Loucy (cell line): ENCODE data around the gene PTK6.

Experiments used
- H2AFZ ChIP-seq: fragments of 200-600 bp; sonication (generic); 2 replicates; pipeline ENCODE4 v1.6.0; 2016; ENCODE audit warnings: antibody characterized with exemption, mild to moderate bottlenecking, low read length, moderate library complexity
- H3F3A ChIP-seq: fragments of 200-600 bp; 2 replicates; pipeline ENCODE4 v1.6.0; 2016; ENCODE audit warnings: antibody characterized with exemption, low read depth, mild to moderate bottlenecking
- H3K27me3 ChIP-seq: fragments of 200-600 bp; sonication (generic); 2 replicates; pipeline ENCODE4 v1.6.1; 2014; ENCODE audit warnings: low read length, mild to moderate bottlenecking; ENCODE audit not compliant: insufficient read depth, poor library complexity, severe bottlenecking
- H3K36me3 ChIP-seq: fragments of 200-600 bp; sonication (generic); 2 replicates; pipeline ENCODE4 v1.6.1; 2016; ENCODE audit warnings: low read length; ENCODE audit not compliant: insufficient read depth
- H3K4me1 ChIP-seq: fragments of 200-600 bp; sonication (generic); 2 replicates; pipeline ENCODE4 v1.5.1; 2014; ENCODE audit warnings: low read length, mild to moderate bottlenecking; ENCODE audit not compliant: insufficient read depth, poor library complexity, severe bottlenecking
- H3K4me2 ChIP-seq: fragments of 200-600 bp; sonication (generic); 2 replicates; pipeline ENCODE4 v1.6.0; 2014; ENCODE audit warnings: antibody characterized with exemption, low read length, low read depth, mild to moderate bottlenecking; ENCODE audit not compliant: poor library complexity, severe bottlenecking
- H3K4me3 ChIP-seq: fragments of 200-600 bp; sonication (generic); 2 replicates; pipeline ENCODE4 v1.5.1; 2014; ENCODE audit warnings: low read length, mild to moderate bottlenecking, mixed read lengths; ENCODE audit not compliant: poor library complexity, severe bottlenecking
- H3K79me2 ChIP-seq: fragments of 200-600 bp; sonication (generic); 2 replicates; pipeline ENCODE4 v1.6.1; 2014; ENCODE audit warnings: low read length; ENCODE audit not compliant: insufficient read depth
- H3K9ac ChIP-seq: fragments of 200-600 bp; sonication (generic); 2 replicates; pipeline ENCODE4 v1.6.0; 2014; ENCODE audit warnings: mild to moderate bottlenecking, low read depth, low read length, moderate library complexity; ENCODE audit not compliant: poor library complexity, severe bottlenecking
- H3K9me2 ChIP-seq: fragments of 200-600 bp; sonication (generic); replicated peaks from 2 replicates; pipeline ENCODE4 v1.6.1; 2016; ENCODE audit warnings: low read depth, low read length, mixed read lengths
- H3K9me3 ChIP-seq: fragments of 200-600 bp; sonication (generic); 2 replicates; pipeline ENCODE4 v1.6.1; 2014; ENCODE audit warnings: mild to moderate bottlenecking, antibody characterized with exemption, low read length, low read depth; ENCODE audit not compliant: insufficient read depth
- H4K20me1 ChIP-seq: fragments of 200-600 bp; sonication (generic); 2 replicates; pipeline ENCODE4 v1.6.0; 2014; ENCODE audit warnings: antibody characterized with exemption, low read length, mild to moderate bottlenecking; ENCODE audit not compliant: insufficient read depth, poor library complexity, severe bottlenecking
- EZH2phosphoT487 ChIP-seq: fragments of 200-600 bp; IDR thresholded peaks from 2 replicates; pipeline ENCODE4 v1.6.1; 2018; ENCODE audit warnings: antibody characterized with exemption, mild to moderate bottlenecking, moderate library complexity, borderline replicate concordance
- TF ChIP-seq, protein P1 (sequence below): fragments of 200-600 bp; sonication (generic); conservative IDR thresholded peaks from 2 replicates; pipeline ENCODE4 v1.5.1; 2014; ENCODE audit warnings: mild to moderate bottlenecking, antibody characterized with exemption, low read length

Gene PTK6

DNA sequence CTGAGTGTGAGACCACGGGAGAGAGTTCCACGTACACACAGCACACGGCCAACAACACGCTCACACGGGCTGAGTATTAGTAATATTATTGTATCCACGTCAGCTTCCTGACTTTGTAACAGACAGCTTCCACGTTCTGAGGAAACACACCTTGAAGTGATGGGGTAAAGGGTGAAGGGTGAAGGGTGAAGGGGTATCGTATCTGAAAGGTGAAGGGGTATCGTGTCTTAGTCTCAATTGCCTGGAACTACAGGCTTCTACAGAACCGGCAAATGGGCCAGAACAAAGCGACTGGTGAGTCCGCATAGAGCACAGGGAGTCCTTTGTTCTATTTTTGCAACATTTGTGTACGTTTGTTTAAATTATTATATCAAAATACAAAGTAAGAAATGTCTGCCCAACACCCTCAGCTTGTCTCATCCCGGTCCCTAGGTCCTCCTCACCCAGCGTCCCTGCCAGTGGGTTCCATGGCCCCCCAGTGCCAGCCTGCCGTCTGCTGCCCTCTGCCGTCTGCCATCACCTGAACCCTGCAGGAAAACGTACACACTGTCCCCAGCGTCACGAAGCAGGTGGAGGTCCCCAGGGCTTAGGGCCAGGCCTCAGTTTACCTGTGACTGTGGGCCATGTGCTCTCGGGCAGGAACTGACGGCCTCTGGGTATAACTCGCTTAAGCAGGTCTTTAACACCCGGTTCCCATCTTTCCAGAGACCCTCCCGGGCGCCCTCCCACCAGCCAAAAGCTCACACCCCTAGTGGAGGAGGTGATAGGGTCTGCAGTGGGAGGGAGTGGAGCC is 41.2 kb upstream of the PTK6 start:
- peaks cover 10% of the 10 kb centered on the region for H3K4me1 ChIP-seq
- H3K27me3 ChIP-seq = no peaks in the 10 kb centered on the region

DNA sequence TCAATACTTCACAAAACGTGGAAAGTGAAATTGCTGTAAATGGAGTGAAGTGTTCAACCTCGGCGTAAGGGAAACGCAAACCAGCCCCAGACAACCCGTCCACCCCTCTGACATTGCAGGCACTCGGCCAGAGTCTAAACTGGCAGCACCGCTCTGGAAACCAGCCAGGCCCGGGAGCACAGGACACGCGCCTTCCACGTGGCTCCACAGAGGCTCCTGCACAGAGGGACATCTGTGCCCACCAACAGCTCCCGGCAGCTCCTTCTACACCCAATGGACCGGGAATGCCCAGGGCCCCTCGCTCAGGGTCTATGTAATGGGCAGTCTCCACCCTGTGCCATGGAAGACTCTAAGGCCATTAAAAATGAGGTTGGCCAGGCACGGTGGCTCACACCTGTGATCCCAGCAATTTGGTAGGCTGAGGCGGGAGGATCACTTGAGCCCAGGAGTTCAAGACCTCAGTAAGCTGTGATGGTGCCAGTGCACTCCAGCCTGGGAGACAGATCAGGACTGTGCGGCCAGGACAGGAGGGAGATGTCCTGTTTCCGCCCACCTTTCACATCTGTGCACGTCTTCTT is 40.2 kb upstream of the PTK6 start:
- Histone ChIP-seq H3K4me3 (no peak overlapping the region), H3K9ac (no peak overlapping the region), H2AFZ (no peak overlapping the region), H3K4me1 (peaks cover 16% of the 10 kb centered on the region), H3F3A (no peaks in the 10 kb centered on the region), H3K4me2 (no peak overlapping the region), H3K27me3 (no peaks in the 10 kb centered on the region), H3K9me2 (no peaks in the 10 kb centered on the region), H3K79me2 (no peaks in the 10 kb centered on the region), H3K9me3 (no peaks in the 10 kb centered on the region), H3K36me3 (no peaks in the 10 kb centered on the region), H4K20me1 (no peaks in the 10 kb centered on the region)
- no peak for TF ChIP-seq EZH2phosphoT487

More for the DNA sequence above, 41.2 kb upstream of the PTK6 start:
- no peak overlapping the region for H3K9ac ChIP-seq
- no peaks in the 10 kb centered on the region for H3K9me3 ChIP-seq
- H2AFZ ChIP-seq = no peak overlapping the region
- no peak overlapping the region for H3K4me3 ChIP-seq
- no peaks in the 10 kb centered on the region for H3K79me2 ChIP-seq
- H4K20me1 ChIP-seq = no peaks in the 10 kb centered on the region
- no peaks in the 10 kb centered on the region for H3K36me3 ChIP-seq
- H3F3A ChIP-seq = no peaks in the 10 kb centered on the region
- no peaks in the 10 kb centered on the region for H3K9me2 ChIP-seq
- no peak overlapping the region for H3K4me2 ChIP-seq
- TF ChIP-seq EZH2phosphoT487 = no peak
- TF ChIP-seq, protein P1, sequence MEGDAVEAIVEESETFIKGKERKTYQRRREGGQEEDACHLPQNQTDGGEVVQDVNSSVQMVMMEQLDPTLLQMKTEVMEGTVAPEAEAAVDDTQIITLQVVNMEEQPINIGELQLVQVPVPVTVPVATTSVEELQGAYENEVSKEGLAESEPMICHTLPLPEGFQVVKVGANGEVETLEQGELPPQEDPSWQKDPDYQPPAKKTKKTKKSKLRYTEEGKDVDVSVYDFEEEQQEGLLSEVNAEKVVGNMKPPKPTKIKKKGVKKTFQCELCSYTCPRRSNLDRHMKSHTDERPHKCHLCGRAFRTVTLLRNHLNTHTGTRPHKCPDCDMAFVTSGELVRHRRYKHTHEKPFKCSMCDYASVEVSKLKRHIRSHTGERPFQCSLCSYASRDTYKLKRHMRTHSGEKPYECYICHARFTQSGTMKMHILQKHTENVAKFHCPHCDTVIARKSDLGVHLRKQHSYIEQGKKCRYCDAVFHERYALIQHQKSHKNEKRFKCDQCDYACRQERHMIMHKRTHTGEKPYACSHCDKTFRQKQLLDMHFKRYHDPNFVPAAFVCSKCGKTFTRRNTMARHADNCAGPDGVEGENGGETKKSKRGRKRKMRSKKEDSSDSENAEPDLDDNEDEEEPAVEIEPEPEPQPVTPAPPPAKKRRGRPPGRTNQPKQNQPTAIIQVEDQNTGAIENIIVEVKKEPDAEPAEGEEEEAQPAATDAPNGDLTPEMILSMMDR = peak; percentile 58

DNA sequence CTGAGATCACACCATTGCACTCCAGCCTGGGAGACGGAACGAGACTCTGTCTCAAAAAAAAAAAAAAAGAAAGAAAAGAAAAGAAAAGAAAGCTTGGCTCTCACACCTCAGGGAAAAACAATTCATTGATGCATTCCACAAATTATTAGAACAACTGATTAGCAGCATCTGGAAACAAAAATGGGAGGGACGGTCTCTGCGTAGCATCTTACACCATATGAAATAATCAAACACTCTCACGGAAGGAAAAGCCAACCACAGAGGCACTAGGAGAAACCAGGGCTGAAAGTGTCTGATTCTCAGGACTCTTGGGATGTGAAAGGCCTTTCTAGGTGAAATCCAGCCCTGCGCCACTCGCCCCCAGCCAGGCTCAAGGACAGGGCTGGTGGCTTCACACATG is 39.1 kb upstream of the PTK6 start:
- TF ChIP-seq EZH2phosphoT487 = no peak
- TF ChIP-seq, protein P1 = no peak
- no peak overlapping the region for H2AFZ ChIP-seq
- peaks cover 16% of the 10 kb centered on the region for H3K4me1 ChIP-seq
- H3K9me3 ChIP-seq = no peaks in the 10 kb centered on the region
- no peak overlapping the region for H3K4me2 ChIP-seq
- H3K27me3 ChIP-seq = no peaks in the 10 kb centered on the region
- H3K79me2 ChIP-seq = no peaks in the 10 kb centered on the region
- no peak overlapping the region for H3K4me3 ChIP-seq
- no peaks in the 10 kb centered on the region for H3F3A ChIP-seq
- no peaks in the 10 kb centered on the region for H3K9me2 ChIP-seq
- no peaks in the 10 kb centered on the region for H4K20me1 ChIP-seq
- no peaks in the 10 kb centered on the region for H3K36me3 ChIP-seq
- no peak overlapping the region for H3K9ac ChIP-seq
